ENCODE measurements around the gene IRF2BP2.

The IRF2BP2 gene

DNA sequence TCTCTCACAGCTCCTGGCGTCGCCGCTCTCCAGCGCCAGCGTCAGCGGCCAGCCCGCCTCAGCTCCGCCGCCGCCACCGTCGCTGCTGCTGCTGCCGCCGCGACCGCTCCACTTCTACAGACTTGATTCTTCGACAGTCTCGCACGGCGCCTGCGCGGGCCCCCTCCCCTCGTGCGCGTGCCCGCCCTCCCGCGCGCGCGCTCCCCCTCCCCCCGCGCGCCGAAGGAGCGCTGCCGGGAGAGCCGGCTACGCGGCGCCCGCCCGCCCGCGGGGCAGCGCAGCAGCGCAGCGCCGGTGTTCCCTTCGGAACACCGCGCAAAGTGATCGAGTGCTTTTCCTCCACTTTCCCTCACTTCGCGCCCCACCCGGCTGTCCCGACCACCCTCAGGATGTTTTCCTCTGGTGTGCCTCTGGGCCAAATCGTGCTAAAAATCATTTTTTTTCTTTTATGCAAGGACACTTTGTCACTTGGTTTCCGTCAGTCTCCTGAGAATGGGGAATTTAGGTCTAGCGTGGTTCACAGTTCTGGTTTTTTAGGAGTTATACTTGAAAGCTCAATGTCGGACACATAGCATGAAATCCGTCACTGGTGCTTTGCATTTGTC, at the start of gene IRF2BP2:
Gene IRF2BP2 (minus strand): TSS at position 118 of the 605 bp plus-strand sequence. CDS start 684 bp downstream, outside the sequence.
- peak; percentile 58 to 76 for DNase-seq (ENCODE audit: low read depth in 1 of 2, low spot score in 1 of 2)

DNA sequence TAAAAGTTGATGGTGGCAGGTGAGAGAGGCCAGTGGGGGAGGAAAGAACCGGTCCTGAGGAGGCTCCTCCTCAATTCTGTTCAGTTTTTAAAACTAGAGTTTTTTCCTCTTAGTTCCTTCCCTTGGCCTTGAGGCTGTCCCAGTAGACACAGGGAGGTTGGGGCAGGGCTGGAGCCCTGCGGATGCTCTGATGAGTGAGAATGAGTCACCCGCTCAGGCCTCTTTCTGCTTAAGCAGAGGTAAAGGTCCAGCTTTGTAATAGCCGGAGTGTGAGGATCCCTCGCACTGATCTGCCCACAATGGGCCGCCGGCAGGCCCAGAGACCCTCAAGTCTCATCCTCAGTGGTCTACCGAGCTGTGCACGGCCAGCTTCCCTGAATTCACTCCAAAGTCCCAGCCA, 49.6 kb upstream of the IRF2BP2 start:
- no peak for DNase-seq (ENCODE audit: low read depth in 1 of 2, low spot score in 1 of 2)

GRCh38 chr1:234658138-234658537, 48.2 kb upstream of the IRF2BP2 start:
- no peak for DNase-seq (ENCODE audit: low read depth in 1 of 2, low spot score in 1 of 2)

- DNase-seq (ENCODE audit: low read depth in 1 of 2, low spot score in 1 of 2) = no peak
These were observed 47.1 kb upstream of the IRF2BP2 start for GRCh38 chr1:234656944-234657654.

- DNase-seq (ENCODE audit: low read depth in 1 of 2, low spot score in 1 of 2) = no peak
These were observed 46.3 kb upstream of the IRF2BP2 start for GRCh38 chr1:234656070-234656895.

DNA sequence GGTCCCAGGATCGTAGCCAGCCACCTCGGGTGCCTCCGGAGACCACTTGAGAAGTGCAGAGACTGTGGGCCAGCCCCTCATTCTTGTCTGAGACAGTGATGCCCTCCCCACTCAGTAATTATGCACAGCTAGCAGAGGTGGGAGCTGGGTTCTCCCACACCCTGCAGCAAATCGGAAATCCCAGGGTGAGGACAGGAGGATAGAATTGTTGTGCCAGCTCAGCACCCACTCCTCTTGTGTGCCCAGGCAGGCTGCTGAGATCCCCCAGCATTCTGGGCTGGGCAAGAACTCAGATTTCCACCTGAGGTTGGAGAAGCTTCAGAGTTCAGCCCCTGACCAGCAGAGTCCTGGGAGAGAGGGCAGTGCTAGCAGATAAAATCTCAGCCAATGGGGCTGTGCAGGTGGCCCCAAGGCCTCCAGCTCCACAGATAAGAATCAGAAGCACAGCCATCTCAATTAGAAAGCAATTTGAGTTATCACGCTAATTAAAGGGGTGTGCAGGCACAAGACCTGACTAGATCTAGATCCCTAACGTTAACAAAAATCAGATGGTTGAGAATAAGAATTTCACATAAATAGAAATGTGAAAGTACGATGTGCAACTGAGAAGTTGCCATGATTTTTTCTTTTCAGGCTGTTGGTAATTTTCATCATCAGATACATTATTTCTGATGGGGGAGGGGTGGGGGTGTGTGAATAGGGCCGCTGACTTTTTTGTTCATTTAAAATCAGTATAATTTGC, 45.5 kb upstream of the IRF2BP2 start:
- no peak for DNase-seq (ENCODE audit: low read depth in 1 of 2, low spot score in 1 of 2)

DNA sequence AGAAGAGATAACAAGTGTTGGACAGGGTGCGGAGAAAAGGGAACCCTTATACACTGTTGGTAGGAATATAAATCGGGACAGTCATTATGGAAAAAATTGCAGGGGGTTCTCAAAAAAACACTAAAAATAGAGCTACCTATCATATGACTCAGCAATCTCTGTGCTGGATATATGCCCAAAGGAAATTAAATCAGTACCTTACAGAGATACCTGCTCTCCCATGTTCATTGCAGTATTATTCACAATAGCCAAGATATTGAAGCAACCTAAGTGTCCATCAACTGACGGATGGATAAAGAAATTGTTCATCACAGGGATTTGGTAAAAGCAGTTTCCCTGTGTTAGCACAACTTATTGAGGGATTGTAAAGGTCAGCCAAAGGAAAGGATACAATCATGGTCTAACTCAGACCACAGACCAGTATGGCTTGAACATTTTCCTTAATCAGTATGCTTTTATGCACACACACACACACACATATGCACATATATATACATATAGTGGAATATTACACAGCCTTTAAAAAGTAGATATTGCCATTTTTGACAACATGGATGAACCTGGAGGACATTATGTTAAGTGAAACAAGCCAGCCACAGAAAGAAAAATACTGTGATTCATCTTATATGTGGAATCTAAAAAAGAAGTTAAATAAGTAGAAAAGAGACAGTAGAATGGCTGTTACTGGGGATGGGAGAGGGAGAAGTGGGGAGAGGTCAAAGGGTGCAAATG, 44.2 kb upstream of the IRF2BP2 start:
- no peak for DNase-seq (ENCODE audit: low read depth in 1 of 2, low spot score in 1 of 2)

- DNase-seq (ENCODE audit: low read depth in 1 of 2, low spot score in 1 of 2) = no peak
These were observed 39.6 kb upstream of the IRF2BP2 start for GRCh38 chr1:234649432-234650081.

- no peak for DNase-seq (ENCODE audit: low read depth in 1 of 2, low spot score in 1 of 2)
These were observed 37.8 kb upstream of the IRF2BP2 start for GRCh38 chr1:234647758-234648157.

DNA sequence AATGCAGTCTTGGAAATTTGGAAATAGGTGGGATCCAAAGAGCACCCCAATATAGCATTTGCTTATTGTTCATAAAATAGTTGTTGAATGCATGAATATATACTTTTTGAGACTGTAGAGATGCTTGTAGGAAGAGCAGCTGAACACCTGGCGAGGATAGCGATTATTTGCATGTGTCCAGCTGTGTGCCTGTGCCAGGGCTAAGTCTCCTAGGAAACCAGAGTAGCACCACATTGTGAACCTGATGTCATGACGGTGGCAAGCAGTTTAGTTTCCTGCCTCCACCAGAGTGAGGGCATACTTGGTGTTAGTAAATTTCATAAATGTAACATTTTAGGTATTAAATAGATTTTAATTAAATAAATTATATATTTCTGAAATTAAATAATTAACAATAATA, 37.3 kb upstream of the IRF2BP2 start:
- no peak for DNase-seq (ENCODE audit: low read depth in 1 of 2, low spot score in 1 of 2)

DNA sequence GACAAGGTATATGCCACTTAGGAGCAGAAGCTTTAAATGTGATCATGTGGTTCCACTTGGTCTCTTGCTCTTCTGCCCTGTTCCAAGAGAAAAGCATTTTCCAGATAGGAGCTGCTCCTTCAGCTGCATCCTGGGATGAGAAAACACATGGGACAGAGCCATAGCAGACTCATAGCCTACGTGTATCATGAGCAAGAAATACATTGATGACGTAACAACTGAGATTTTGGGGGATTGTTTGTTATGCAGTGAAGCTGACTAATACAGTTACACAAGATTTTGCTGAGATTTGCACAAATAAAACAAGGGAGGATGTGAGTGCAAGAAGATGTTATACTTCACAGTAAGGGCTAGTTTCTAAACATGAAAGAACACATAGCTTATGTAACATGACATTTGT, 36.0 kb upstream of the IRF2BP2 start:
- DNase-seq (ENCODE audit: low read depth in 1 of 2, low spot score in 1 of 2) = no peak

GRCh38 chr1:234645474-234645953, 35.5 kb upstream of the IRF2BP2 start:
- no peak for DNase-seq (ENCODE audit: low read depth in 1 of 2, low spot score in 1 of 2)

GRCh38 chr1:234644928-234645327, 35.0 kb upstream of the IRF2BP2 start:
- DNase-seq (ENCODE audit: low read depth in 1 of 2, low spot score in 1 of 2) = no peak

- no peak for DNase-seq (ENCODE audit: low read depth in 1 of 2, low spot score in 1 of 2)
These were observed 33.8 kb upstream of the IRF2BP2 start for GRCh38 chr1:234643850-234644134.

DNA sequence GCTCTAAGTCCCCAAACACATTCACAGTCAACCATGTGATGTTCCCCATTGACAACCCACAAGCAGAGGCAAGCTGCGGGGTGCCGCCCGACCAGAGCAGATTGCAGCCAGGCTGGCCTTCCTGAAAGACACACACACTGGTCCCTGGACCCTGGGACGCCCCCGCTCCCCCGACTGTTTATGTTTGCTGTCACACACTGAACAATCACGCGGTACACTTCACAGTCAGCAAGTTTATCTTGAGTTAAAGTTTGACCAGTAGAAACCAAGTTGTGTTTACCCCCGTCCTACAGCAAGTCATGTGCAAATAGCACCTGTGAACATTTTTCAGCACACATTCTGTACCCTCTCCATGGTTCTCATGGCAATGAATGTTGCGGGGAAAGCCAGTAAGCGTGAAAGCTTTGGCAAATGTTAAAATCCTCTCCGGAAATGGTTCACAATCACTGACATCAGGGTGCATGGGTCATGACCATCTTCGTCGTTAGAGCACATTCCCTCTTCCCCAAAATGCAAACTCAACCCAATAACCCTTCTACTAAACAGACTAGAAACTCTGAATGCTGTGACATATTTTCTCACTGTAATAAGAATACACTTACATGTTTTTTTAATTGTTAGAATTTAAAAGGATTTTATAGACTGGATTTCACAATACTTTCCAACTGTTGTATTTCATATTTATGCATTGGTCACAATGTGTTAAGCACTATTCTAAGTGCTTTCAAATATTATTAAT, 33.3 kb upstream of the IRF2BP2 start:
- no peak for DNase-seq (ENCODE audit: low read depth in 1 of 2, low spot score in 1 of 2)

GRCh38 chr1:234642428-234642827, 32.5 kb upstream of the IRF2BP2 start:
- no peak for DNase-seq (ENCODE audit: low read depth in 1 of 2, low spot score in 1 of 2)

- no peak for DNase-seq (ENCODE audit: low read depth in 1 of 2, low spot score in 1 of 2)
These were observed 30.0 kb upstream of the IRF2BP2 start for GRCh38 chr1:234639961-234640360.

- DNase-seq (ENCODE audit: low read depth in 1 of 2, low spot score in 1 of 2) = no peak
These were observed 29.1 kb upstream of the IRF2BP2 start for GRCh38 chr1:234638832-234639799.

Data from activated T-helper 1 cell treated with anti-CD3 and anti-CD28 coated beads, Interleukin-2, amount 50 U/mL, for 16 hours (primary cell).